NCI-H2107 (cell line): ENCODE results near the gene ENKUR.

Source experiments
- DNase-seq: peaks from one replicate; lab custom pipeline; 2025; lab: John Stamatoyannopoulos, UW

ENKUR gene, protein sequence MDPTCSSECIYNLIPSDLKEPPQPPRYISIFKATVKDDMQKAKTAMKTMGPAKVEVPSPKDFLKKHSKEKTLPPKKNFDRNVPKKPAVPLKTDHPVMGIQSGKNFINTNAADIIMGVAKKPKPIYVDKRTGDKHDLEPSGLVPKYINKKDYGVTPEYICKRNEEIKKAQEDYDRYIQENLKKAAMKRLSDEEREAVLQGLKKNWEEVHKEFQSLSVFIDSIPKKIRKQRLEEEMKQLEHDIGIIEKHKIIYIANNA

DNA sequence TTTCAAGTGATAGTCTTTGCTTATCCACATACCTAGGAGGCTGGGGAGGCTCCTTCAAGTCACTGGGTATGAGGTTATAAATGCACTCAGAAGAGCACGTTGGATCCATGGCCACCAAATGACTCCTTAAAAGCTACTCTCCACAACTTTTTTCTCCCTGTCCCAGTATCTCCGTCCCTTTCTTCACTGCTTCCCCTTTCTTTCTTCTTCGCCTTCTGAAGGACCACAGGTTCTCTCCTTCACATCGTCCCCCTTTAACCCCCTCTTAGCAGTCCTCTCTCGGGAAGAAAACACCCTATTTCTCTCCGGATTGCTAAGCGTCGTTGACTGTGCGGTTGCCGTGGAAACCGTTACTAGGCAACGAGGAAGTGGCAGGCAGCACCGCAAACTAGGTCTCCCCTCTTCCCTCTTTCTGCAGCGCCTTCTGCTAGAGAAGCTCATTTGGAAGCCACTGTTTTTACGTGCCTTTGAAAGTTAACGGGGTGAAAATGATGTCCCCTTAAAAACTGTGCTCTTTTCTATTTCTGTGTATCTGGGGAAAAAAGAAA lies at the start of gene ENKUR:
ENKUR (minus strand) TSS at position 331 of the 548 bp plus-strand sequence; CDS start at position 109, 222 bp downstream.
- peak; percentile 71 for DNase-seq

DNA sequence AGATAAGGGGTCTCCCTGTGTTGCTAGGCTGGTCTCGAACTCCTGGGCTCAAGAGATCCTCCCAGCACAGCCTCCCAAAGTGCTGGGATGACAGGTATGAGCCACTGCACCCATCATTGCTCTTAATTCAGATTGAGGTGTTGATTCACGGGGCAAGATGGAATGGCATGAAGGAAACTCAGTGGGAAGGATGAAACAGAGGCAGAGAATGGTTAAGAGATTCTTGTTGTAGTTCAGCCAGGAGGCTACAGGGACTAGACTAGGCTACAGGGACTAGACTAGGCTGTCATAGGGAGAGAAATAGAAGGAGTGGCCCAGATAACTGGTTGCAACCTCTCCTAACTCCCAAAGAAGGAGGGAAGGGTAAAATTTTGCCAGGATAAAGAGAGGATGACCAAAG lies 48.4 kb upstream of the ENKUR start:
- no peak for DNase-seq

DNA sequence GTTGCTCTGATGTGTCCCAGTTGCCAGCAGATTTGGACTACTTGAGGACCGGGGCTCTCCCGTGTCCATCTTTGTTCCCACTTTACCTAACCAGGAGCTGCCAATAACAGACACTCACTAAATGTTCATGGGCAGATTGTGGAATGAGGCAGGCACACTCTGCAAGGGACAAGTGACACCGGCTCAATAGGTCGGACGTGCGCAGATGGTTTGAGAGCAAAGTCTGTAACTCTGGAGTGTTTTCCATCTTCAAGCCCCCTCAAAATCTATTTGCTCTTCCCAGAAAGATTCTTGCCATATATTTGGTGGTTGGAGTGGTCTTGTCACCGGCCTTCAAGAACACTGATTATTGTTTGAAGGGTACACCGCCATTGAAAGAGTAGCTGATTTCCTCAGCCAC lies 47.7 kb upstream of the ENKUR start:
- no peak for DNase-seq

DNA sequence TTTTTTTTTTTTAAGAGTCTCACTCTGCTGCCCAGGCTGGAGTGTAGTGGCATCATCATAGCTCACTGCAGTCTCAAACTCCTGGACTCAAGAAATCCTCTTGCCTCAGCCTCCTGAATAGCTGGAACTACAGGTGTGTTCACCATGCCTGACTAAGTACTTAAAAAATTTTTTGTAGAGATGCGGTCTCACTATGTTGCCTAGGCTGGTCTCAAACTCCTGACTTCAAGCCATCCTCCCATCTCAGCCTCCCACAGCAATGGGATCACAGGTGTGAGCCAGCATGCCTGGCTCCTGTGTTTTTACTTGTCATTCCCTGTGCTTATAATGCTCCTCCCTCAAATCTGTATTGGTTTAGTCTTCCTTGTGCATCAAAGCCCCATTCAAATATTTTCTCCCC lies 47.2 kb upstream of the ENKUR start:
- DNase-seq: no peak

DNA sequence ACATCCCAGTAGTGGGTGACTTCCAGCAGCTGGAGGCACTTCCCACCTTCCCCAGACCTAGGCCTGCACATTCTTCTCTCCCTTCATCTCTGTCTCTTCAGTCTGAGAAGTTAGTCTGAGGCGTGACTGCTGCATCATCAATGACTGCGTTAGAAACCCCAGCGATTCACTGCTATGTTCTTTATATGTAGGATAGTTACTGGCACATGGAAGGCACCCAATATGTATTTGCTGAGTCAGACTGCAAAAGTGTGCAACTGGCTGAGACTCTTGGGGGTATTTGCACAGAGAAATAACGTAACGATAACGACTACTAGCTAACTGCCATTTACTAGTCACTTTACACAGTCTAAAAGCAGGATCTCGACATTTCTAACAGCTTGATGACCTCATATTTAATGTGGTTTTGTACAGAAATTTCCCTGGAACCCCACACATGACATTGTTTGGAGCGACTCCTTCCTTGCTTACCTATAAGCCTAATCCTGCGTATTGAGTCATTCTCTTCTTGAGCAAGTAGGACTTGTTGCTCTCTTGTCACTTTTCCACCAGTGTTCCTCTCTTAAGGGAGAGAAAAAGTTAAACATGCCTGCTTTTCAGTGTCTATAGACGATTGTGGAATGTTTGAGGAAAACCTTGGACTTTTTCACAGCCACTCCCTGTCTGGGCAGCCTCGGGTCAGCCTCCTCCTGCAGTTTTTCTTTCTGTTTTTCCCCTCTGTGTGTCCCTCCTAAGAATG lies 45.9 kb upstream of the ENKUR start:
- DNase-seq: no peak

DNA sequence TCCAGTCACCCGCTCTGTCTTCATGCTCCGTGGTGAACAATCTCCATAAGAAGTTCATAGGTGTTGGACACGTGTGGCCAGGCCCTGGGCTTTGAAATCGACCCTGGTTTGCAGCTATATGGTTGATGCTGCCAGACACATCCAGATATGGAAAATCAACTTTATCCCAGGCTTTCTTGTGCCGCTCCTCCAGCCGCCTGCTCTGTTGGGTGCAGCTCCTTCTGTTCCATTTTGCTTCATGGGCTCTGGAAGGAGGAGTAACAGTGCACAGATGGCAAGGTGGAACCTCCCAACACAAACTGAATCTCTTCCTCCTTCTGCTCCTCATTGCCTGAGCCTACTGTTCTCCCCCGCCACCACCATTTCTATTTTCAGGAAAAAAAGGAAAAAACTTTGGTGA lies 45.2 kb upstream of the ENKUR start:
- no peak for DNase-seq

DNA sequence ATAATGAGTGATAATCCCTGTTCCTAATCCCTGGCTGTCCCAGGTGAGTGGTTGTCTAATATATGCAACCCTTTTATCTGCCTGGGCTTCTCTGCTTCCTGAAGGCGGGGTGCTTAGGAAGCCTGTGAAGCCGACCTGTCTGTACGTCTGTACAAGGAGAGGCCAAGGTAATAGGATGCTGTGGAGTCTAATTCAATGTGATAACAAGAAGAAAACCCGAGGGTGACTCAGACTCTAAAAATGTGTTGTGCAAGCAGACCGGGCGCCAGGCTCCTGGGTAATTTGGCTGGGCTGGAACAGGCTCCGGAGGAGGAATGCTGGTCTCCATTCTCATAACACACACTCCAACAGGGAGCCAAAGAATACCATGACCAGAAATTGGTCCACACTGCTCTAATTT lies 44.0 kb upstream of the ENKUR start:
- no peak for DNase-seq

DNA sequence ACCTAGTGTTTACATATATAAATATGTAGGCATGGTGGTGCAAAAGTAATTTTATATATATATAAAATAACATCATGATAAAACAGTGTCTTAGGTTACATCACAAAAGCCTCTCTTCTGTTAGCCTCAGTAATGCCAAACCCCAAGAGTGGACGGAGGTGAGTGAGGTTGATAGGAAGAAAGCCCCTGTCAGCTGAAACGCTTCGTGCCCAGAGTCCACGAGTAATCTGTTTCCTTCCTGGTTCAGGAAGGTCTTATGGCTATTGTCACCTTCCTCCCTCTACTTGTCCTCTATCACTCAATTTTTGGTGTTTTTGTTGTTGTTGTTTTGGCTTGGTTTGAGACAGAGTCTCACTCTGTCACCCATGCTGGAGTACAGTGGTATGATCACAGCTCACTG lies 41.9 kb upstream of the ENKUR start:
- no peak for DNase-seq

DNA sequence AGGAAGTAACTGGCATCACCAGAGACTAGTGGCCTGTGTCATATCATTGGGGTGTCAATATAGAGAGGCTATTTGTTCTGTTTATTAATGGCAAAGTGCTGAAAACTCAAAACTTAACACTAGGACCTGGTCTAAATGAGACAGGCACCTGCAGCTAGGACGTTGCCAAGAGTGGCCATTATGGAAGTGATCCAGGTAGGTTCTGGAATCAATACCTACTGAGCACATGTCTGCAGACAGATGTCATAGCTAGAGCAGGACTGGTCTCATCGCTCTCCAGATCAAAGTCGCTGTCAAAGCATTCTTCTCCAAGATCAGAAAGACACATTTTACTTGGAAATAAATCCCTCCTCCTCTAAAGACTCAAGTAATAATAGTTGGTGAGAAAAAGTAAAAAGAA lies 40.8 kb upstream of the ENKUR start:
- no peak for DNase-seq

DNA sequence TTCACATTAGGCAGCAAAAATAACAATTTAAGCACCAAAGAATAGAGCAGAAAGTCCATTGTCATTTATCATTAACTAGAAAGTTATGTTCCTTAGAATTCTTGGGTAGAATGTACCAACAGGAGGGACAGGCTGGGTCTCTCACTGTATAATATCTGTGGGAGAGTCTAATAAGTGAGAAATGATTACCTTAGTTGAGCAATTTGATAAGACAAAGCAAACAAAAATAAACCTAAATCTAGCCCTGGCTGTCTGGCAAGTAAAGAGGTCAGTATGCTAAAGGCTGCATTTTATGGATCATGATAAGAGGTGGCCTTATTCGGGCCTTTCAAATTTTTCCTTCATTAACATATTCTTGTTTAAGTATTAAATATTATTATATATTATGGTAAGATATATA lies 36.1 kb upstream of the ENKUR start:
- no peak for DNase-seq

DNA sequence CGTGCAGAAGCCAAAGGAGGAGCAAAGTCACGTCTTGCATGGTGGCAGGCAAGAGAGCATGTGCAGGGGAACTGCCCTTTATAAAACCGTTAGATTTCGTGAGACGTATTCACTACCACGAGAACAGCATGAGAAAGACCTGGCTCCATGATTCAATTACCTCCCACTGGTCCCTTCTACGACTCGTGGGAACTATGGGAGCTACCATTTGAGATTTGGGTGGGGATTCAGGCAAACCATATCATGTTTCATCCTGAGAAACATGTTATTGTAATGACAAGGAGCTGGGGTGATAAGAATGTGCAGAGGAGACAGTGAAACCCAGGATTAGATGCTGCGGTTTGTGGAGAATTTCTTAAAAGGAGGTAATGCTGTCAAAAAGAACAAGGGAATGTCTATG lies 34.4 kb upstream of the ENKUR start:
- no peak for DNase-seq

DNA sequence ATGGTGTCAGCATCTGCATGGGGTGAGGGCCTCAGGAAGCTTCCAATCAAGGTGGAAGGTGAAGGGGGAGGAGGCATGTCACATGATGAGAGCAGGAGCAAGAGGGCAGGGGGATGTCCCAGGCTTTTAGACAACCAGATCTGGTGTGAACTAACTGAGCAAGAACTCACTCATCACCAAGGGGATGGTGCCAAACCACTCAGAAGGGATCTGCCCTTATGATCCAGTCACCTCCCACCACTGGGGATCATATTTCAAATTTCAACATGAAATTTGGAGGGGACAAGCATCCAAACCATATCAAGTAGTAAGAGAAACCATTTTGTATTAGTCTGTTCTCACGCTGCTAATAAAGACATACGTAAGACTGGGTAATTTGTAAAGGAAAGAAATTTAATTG lies 34.0 kb upstream of the ENKUR start:
- DNase-seq: no peak

DNA sequence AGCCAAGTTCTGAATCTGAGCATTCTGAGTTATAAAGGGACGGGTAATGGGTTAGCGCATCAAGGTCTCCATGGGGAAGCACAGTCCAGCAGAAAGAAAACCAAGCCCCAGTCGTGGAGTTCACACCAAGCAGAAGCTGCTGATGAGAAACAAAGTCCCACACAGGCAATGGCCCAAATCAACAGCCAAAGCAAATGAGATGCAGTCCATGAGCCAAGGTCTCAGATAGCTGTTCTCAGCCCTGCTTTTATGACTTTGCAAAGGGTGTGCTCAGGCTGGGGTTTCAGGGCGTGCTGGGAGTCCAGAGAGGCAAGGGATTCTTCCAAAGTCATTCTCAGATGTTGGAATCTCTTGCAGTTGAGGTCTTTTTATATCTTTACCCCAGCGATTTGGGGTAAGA lies 32.5 kb upstream of the ENKUR start:
- DNase-seq: no peak

DNA sequence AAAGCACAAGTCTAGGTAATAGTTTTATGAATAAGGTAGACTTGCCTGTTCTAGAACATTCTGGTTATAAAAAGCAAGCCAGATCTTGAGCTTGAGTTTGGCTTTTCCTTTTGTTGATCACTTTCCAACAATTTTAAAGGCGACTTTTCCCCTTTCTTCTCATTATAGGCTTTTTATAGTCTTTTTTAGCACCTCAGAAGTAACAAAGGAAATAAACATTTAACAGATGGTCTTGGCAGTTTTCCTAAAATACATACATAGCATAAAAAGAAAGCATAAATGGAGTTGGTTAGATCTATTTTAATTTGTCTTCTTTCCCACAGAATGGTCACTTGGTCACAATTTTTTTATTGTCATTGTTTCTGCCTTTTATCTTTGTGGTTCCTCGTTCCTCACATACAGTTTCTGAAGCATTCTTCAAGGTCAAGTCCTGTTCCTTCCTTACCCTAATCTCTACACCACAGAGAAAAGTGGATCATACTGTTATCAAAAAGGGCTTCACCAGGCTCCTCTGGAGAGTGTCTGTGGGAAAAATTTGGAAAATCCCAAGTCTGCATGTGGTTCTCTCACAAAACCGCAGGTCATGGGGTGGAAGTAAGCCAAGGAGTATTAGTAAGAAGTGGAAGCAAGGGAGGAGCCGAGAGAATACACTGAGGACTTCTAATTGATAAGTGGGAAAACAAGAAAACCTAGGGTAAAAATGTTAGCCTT lies 31.8 kb upstream of the ENKUR start:
- no peak for DNase-seq

DNA sequence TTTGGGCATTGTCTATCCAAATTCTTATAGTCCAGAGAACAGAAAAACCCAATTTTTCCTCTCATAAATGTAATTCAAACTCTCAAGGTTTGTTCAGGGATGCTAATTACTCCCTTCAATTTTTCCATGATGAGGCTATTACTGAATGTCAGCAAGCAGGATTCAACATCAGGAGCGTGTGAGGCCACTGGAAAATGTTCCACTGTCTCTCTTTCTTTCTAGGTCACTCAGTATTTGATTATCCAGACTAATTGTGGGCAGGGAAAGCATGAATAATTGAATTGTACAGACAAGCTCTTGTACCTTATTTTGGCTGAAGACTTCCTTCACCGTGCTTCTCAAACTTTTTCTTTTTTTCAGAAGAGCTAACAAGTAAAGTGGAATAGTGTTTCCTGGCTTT lies 31.1 kb upstream of the ENKUR start:
- no peak for DNase-seq

DNA sequence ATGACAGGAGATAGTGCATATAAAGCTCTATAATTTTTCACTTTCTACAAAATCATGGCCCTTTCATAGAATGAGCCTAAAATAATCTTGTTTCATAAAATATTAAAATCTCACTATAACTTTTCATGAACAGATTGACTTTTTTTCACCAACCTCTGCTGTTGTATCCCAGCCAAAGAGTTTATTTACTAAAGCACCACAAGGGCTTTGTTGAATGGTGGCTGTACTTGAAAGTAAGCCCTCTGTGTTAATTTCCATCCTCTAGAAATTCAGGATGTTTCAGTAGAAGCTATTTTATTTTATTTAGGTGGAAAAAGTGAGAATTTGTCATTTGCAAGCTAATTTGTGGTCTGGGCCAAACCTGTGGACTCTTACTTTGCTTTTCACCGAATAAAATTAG lies 30.7 kb upstream of the ENKUR start:
- no peak for DNase-seq

DNA sequence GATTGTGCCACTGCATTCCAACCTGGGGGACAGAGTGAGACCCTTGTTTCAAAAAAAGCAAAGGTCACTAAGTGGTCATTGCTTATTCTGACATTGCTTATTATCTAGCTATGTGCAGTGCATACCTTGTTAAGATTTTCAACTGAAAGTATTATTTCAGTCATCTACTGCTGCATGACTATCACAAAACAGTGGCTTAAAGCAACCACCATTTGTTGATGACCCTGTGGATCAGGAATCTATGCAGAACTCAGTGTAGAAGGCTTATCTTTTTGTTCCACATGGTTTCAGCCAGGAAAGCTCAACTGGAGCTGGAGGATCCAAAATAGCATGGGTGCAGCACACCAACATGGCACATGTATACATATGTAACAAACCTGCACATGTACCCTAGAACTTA lies 23.6 kb upstream of the ENKUR start:
- no peak for DNase-seq

DNA sequence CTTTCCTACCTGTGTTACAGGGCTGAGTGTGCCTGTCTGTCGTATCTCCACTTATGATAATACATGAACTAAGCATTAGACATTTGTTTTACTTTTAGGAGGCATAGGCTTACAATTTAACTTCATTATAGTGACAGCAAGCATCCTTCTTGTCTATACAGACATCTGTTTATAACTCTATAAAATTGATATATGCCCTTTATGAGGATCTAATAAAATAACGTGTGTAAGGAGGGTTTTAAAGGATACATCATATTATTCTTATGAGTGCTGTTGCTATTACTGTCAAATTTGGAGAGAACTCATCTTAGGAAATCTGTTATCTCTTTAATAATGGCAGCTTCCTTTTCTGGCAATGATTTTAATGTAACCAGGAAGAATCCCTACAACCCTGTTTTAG lies 22.4 kb upstream of the ENKUR start:
- no peak for DNase-seq

DNA sequence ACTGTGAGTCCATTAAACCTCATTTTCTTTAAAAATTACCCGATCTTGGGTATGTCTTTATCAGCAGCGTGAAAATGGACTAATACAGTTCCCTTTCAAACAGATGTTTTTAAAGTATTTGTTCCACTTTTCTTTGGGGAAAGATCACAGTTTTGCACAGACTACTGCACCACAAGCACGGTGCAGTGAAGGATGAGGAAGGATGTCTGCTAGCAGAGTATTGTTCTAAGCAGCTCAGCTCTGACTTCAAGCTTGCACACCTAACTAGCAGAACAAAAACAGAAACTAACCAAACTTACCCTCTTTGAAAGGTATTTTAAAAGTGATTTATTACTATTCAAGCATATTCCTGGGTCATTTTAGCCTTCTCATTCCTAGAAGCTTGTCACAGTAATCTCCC lies 20.4 kb upstream of the ENKUR start:
- no peak for DNase-seq

DNA sequence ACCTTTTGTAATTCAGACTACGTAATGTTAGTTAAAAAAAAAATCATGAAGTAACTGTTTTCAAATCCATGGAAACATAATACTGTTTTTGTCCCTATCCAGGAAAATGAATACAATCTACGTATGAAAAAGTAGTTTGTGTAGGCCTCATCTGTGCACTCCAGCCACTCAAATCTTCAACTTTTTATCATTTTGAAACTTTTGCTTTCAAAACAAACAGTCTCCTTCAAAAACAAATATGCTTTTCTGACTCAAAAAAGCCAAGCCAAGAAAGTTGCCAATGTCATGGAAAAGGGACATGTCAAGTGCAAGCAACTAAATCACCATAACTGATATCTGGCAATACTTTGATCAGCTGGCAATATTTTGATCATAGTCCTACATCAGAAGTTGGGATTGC lies 13.6 kb upstream of the ENKUR start:
- DNase-seq: no peak

DNA sequence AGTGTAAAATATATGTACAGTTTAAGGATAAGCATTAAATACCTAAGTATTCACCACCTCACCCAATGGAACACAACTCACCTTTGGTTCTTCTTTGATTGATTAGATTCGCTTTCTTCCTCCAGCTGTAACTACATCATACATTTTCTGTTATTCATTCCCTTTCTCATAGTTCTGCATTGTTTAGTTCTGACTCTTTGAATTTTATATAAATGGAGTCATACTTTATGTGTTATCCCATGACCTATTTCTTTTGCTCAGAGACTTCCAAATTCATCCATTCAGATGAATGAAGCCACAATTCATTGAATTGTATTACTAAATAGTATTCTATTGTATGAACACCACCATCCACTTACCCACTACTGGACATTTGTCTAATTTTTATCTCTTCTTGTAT lies 12.8 kb upstream of the ENKUR start:
- no peak for DNase-seq

DNA sequence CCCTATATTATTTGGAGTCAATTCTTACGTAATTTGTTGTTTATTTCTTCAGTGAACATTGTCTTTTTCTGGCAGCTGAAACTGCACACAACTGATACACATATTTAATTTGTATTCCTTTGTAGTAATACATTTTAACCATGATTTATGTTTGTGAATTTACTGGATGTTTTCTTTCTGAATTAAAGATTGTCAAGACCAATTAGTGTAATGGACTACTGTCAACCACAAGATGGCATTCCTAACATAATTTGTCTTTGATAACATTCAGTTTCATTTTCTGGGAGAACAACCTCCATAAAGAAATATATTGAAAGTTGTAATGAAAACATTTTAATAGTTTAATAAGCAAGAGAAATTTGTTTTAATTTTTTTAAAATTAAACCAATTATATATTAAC lies 10.5 kb upstream of the ENKUR start:
- DNase-seq: no peak

DNA sequence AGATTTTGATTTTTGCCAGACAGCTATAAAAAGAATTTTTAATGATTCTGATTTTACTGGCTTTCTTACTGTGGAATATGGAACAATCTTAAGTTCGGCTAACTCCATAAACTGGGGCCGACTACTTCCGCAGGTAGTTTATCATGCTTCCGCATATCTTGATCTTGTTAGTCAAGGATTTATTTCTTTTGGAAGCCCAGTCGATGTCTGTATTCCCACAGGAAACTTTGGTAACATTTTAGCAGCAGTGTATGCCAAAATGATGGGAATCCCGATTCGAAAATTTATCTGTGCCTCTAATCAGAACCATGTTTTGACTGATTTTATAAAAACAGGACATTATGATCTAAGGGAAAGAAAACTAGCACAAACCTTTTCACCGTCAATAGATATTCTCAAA lies 8.6 kb upstream of the ENKUR start:
- DNase-seq: no peak
